ENCODE data around the gene HDAC9. TPM values are rescaled to one million over a fixed set of nuclear protein-coding genes. Genes with fewer than 3 reads are reported as not detected.
"Not testable (repeated sequence)": the region's sequence is repeated elsewhere in the genome, so short reads cannot be mapped to it uniquely, and the experiment has no call there.

Gene HDAC9
- polyA plus RNA-seq, 1 donor, result 18.6 TPM

DNA sequence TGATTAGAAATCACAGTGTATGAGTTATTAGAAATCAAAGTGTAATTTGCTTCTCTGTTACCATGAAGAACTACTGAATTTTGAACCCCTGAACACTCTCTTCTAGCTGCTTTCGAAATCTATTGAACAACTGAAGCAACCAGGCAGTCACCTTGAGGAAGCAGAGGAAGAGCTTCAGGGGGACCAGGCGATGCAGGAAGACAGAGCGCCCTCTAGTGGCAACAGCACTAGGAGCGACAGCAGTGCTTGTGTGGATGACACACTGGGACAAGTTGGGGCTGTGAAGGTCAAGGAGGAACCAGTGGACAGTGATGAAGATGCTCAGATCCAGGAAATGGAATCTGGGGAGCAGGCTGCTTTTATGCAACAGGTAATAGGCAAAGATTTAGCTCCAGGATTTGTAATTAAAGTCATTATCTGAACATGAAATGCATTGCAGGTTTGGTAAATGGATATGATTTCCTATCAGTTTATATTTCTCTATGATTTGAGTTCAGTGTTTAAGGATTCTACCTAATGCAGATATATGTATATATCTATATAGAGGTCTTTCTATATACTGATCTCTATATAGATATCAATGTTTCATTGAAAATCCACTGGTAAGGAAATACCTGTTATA, 170.7 kb downstream of the HDAC9 start:
- peak; percentile 73 for DNase-seq

DNA sequence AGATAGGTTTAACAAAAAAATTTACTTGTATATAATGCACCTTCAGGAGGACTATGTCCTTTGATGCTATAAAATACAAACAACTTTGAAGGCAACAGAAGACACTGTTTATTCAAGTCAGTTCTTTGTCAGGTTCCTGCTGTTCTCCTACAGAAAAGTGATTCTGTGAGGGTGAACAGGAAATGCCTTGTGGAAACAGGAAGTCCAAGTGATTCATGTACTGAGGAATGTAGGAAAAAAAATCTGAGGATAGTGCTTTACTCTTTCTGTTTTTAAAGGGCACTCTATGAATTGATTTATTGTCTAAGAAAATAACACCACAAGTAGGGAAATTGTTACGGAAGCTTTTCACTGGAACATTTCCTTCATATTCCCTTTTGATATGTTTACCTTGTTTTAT, 171.9 kb downstream of the HDAC9 start:
- DNase-seq, result no peak

DNA sequence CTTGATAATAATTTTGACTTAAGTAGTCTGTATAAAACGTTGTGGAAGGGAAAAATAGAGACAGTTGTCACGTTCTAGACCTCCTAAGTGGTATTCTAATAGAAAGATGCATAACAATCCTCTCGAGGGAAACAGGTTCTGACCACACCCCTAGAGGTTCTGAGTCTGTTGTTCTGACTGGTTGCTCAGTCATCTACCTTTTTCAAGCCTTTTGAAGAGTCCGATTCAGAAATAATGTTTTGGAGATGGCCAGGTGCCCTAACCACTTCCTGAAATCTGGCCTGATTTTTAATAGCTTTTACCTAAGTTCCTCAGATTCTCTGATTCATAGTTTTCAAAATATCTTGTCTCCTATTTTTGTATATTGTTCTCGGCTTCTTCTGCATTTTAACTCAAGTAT, 175.6 kb downstream of the HDAC9 start:
- no peak for DNase-seq

DNA sequence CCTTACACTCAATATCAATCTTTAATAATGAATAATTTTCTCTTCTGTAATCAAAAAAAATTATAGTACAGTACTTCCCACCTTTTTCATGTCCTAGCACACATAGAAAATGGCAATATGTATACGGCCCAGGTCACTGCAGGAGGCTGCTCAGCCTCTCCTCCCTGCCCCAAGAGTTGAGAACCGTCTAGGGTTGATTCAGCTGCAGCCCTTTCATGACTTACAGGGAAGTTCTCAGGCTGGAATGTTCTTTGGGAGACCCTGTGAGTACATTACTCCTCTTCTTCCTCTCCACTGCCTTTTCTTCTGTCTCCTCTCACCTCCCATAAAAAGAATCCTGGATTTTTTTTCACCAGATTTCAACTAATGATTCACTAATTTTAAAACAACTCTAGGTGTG, 180.0 kb downstream of the HDAC9 start:
- DNase-seq, result no peak

GRCh38 chr7:18679261-18679660, 183.7 kb downstream of the HDAC9 start:
- no peak for DNase-seq

- no peak for DNase-seq
Observed at GRCh38 chr7:18680576-18680975, 185.0 kb downstream of the HDAC9 start.

- no peak for DNase-seq
Observed at GRCh38 chr7:18684916-18685315, 189.4 kb downstream of the HDAC9 start.

DNA sequence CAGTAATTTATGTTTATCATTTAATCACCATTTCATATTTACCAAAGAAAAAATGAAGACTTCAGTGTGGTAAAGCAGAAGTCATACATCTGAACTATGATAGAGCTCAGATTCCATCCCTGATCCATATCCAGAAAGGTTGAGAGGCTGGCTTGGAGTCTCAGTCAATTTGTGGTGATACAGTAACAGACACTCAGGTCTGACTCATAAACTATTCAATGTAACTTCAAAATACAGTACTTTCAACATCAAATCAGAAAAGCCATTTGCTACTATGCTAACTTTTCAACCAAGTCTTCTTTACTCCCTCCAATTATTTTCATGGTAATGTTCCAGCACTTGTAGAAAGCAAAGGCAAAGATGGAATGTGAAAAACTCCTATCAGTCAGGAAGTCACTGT, 190.4 kb downstream of the HDAC9 start:
- DNase-seq, result no peak

- DNase-seq, result no peak
Observed at GRCh38 chr7:18689551-18689950, 194.0 kb downstream of the HDAC9 start.

GRCh38 chr7:18693406-18693805, 197.9 kb downstream of the HDAC9 start:
- peak; percentile 49 for DNase-seq

- no peak for DNase-seq
Observed at GRCh38 chr7:18693816-18694215, 198.3 kb downstream of the HDAC9 start.

DNA sequence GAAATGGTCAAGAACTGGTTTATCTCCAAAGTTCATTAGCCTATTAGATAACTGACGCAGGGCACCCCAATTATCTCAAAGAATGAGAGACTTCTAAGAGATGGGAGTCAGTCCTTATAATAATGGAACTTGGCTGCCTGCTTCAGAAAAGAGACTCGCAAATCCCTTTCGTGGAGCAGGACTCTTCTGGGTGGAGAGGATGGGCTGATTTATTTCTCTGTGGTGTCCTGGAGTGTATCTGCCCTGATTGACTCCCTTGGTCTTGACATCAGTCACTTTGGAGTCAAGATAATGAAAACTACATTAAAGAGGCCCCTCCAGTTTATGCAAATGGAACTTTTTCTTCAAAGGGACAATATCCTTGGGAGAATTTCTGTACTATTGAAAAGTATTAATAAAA, 198.9 kb downstream of the HDAC9 start:
- no peak for DNase-seq

GRCh38 chr7:18694911-18695310, 199.4 kb downstream of the HDAC9 start:
- no peak for DNase-seq

DNA sequence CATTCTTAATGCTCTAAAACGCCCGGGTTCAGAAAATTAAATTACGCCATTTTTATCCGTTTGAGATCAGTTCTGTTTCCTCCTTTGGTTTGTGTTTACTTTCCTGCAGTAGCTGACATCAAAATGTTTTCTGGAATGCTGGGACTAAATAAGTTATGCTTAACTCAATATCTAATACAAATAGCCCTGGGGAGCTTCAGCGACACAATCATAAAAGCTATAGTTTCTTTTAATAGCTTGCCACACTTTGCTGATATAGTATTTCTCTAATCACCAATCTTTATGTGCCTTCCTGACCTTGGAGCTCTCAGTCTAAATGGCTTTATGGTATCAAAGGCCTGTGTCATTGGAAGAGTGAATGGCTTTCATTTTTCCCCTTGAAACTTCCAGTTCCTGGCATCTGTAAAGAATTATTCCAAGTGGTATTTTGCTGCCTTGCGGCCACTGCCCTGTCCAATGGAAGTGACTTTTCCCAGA, 202.7 kb downstream of the HDAC9 start:
- DNase-seq, result no peak

DNA sequence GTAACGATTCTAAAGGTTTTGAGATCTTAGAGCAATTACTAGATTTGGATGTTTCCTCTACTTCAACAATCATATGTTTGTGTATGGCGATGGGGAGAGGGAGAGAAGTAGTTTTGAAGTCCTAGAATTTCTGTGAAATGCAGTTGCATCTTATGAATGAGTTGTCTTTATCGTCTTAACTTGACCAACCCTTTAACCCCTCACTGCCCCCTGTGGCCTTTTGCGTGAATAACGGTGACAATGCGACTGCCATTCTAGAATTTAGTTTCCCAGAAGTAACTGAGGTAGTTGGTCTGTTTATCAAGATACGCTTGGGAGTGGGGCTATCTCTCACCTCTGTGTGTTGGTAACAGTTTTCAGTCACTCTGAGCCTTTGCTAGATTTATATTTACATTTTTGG, 204.6 kb downstream of the HDAC9 start:
- DNase-seq, result no peak

DNA sequence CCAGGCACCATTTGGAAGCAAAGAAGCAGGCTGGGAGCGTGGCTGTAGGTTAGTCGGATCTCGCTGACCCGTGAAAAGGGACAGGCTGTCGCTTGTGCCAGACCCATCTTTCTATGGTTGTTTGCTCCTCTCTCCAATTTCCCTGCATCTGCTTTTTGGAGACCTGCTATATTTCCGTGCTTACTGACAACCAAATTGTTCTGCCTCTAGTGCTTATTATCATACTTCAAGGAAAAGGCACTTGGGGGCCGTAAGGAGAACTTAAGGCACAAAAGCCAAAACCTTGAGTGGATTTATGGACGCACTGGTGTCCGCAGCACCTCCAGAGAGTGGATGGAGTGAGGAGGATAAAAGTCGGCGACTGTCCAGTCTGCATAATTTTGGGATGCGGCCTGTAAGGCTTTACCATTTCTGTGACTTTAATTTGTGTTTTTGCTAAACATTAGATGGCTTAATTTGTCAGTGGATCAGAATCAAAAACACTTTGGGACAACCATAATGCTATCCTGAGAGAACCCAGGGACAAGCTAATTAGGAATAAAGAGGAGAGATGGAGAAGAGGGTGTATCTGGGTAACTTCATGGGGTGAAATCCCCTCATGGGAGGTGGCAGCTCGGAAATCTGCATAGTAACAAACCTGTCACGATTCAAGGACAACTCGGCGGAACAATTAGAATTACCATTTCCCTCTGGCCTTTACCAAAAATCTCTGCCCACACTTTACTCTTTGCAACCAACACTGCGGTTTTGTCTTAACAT, 206.7 kb downstream of the HDAC9 start:
- no peak for DNase-seq

GRCh38 chr7:18703685-18704084, 208.1 kb downstream of the HDAC9 start:
- no peak for DNase-seq

GRCh38 chr7:18706670-18707069, 211.1 kb downstream of the HDAC9 start:
- no peak for DNase-seq

- no peak for DNase-seq
Observed at GRCh38 chr7:18708204-18708603, 212.7 kb downstream of the HDAC9 start.

GRCh38 chr7:18715988-18716387, 220.4 kb downstream of the HDAC9 start:
- no peak for DNase-seq

GRCh38 chr7:18721429-18721828, 225.9 kb downstream of the HDAC9 start:
- no peak for DNase-seq

DNA sequence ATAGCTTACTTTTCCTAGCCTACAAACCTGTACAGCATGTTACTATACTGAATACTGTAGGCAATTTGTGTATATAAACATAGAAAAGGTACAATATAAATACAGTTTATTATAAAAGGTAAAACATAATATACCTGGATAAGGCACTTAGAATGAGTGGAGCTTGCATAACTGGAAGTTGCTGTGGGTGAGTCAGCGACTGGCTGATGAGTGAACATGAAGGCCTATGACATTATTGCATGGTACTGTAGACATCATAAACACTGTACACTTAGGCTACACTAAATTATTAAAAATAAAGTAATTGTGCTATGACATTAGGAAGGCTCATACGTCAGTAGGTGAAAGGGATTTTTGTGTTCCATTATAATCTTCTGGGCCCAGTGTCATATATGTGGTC, 228.8 kb downstream of the HDAC9 start:
- DNase-seq, result no peak

DNA sequence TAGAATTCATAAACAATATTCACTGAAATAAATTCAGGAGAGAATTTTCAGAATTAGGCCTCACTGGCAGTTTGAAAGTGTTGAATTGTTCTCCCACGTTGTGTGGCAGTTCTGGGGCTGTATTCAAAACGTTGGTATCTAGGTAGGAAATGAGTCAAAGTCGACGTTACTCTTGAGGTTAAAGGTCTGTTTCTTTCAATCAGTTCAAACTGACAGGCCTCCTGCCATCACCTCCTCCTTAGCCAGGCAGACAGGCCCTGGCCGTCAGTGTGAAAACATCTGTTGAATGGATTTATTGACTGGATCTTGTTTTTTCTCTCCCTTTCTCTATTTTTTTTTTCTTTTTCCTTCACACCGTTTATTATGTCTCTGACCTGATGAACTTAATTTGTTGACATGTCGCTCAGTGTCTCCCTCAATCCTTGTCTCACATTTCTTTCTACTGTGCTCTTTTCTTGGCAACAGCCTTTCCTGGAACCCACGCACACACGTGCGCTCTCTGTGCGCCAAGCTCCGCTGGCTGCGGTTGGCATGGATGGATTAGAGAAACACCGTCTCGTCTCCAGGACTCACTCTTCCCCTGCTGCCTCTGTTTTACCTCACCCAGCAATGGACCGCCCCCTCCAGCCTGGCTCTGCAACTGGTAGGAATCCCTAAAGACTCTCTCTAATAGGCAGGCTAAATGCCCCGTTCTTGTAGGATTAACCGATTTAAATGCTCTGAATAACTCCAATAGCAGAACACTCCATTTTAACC, 231.7 kb downstream of the HDAC9 start:
- DNase-seq, result peak; percentile 32

DNA sequence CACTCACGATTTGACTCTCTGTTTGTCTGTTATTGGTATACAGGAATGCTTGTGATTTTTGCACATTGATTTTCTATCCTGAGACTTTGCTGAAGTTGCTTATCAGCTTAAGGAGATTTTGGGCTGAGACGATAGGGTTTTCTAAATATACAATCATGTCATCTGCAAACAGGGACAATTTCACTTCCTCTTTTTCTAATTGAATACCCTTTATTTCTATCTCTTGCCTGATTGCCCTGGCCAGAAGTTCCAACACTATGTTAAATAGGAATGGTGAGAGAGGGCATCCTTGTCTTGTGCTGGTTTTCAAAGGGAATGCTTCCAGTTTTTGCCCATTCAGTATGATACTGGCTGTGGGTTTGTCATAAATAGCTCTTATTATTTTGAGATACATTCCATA, 240.5 kb downstream of the HDAC9 start:
- not testable (repeated sequence) for DNase-seq

Measured in hindlimb muscle (tissue), 1 donor.